Measurements from ENCODE around the gene FUS. TPM values are rescaled to one million over a fixed set of nuclear protein-coding genes. Genes with fewer than 3 reads are reported as not detected.
"Not testable (repeated sequence)": the region's sequence is repeated elsewhere in the genome, so short reads cannot be mapped to it uniquely, and the experiment has no call there.

FUS gene
- total RNA-seq, 1 experiment from 2014 or later: 14.4 TPM

- DNase-seq (ENCODE audit: low spot score): no peak
These were observed 7.2 kb downstream of the FUS start for GRCh38 chr16:31186930-31187807.

GRCh38 chr16:31187808-31188189 lies 7.9 kb downstream of the FUS start:
- no peak for DNase-seq (ENCODE audit: low spot score)

- DNase-seq (ENCODE audit: low spot score): no peak
These were observed 8.8 kb downstream of the FUS start for GRCh38 chr16:31188450-31189411.

DNA sequence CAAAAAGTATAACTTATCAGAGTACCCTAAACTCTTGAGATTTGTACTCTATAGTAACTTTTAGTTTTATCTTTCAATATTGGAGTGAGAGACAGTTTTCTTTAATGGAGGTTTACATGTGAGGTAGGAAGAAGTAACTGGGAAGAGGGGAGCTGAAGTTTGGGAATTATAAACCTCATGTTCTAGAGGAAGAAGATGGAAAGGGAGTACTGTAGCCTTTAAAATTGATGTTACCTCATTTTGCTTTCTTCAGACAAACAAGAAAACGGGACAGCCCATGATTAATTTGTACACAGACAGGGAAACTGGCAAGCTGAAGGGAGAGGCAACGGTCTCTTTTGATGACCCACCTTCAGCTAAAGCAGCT lies 9.5 kb downstream of the FUS start:
- DNase-seq (ENCODE audit: low spot score): no peak

DNA sequence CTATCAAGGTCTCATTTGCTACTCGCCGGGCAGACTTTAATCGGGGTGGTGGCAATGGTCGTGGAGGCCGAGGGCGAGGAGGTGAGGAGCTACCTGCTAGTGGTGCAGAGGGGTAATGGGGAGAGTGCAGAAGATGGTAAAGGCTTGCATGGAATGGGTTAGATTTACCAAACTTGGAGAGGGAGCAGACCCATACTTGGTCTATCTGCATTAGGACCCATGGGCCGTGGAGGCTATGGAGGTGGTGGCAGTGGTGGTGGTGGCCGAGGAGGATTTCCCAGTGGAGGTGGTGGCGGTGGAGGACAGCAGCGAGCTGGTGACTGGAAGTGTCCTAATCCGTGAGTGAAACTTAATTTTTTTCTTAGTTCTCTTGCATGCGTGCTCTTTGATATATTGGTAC lies 10.1 kb downstream of the FUS start:
- no peak for DNase-seq (ENCODE audit: low spot score)

GRCh38 chr16:31190818-31191444 lies 11.0 kb downstream of the FUS start:
- no peak for DNase-seq (ENCODE audit: low spot score)

GRCh38 chr16:31191697-31192428 lies 11.9 kb downstream of the FUS start:
- no peak for DNase-seq (ENCODE audit: low spot score)

DNA sequence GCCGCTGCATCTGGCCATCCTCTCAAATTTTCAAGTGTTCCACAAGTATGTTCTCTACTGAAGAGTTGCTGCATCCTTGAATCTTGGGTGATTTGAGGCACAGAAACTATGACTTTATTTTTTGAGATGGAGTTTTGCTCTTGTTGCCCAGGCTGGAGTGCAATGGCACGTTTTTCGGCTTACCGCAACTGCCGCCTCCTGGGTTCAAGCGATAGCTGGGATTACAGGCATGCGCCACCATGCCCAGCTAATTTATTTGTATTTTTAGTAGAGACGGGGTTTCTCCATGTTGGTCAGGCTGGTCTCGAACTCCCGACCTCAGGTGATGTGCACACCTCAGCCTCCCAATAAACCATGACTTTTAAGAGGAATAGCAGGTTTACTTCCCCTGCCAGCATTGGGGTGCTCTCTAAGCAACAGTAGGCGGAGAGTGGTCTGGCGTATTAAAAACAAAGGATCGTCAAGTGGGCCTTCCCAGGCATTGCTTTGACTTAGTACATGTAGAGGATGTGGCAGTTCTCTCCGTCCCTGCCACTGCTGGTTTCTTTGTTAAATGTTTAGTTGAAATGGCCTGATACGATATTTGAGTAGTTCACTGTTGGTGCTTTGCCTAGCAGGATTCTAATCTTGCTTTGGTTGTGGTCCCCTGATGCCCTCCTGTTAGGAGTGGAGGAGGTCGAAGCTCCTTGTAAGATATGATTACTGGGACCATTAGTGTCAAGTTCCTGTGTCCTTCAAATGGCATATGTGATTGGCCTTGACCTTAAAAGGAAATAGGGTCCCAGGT lies 13.1 kb downstream of the FUS start:
- DNase-seq (ENCODE audit: low spot score): no peak

DNA sequence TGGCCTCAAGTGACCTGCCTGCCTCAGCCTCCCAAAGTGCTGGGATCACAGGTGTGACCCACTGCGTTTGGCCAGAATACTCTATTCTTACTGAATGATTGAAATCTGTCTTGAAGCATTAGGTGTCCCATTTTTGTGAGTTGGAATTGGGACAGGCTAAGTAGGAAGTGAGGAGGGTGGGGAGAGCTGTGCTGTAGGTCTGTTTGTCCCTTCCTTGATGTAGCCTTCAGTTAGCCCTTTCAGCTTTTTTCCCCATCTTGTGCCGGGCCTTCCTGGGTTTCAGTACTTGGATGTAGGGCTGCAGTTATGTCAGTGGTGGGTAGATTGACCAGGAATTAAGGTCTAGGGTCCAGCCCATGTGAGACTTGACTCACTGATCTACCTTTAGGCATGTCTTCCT lies 13.9 kb downstream of the FUS start:
- no peak for DNase-seq (ENCODE audit: low spot score)

- no peak for DNase-seq (ENCODE audit: low spot score)
These were observed 15.0 kb downstream of the FUS start for GRCh38 chr16:31194898-31195297.

GRCh38 chr16:31195861-31196260 lies 15.9 kb downstream of the FUS start:
- DNase-seq (ENCODE audit: low spot score): not testable (repeated sequence)

DNA sequence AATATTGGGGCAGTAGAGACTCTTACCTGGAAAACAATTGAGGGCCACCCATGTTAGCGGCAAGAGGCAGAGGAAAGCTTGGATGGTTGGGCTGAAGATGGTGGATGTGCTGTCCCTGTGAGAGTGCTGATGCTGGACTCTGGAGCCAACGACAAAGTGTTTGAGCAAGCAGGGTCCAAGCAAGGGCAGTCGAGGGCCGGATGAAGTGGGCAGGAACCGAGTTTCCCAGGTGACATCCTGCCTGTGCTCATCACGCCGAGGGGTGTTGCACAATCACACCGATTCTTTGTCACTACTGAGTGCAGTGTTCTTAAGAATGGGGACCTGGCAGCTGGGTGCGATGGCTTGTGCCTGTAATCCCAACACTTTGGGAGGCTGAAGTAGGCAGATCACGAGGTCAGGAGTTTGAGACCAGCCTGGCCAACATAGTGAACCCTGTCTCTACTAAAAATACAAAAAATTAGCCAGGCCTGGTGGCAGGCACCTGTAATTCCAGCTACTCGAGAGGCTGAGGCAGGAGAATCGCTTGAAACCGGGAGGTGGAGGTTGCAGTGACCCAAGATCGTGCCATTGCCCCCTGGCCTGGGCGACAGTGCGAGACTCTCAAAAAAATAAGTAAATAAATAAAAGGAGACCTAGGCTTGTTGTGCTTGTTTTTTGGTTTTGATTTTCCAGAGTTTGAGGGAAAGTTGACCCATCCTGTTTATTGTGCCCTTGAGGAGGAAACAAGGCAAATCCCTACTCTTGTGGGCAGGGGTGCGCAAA lies 16.6 kb downstream of the FUS start:
- no peak for DNase-seq (ENCODE audit: low spot score)

DNA sequence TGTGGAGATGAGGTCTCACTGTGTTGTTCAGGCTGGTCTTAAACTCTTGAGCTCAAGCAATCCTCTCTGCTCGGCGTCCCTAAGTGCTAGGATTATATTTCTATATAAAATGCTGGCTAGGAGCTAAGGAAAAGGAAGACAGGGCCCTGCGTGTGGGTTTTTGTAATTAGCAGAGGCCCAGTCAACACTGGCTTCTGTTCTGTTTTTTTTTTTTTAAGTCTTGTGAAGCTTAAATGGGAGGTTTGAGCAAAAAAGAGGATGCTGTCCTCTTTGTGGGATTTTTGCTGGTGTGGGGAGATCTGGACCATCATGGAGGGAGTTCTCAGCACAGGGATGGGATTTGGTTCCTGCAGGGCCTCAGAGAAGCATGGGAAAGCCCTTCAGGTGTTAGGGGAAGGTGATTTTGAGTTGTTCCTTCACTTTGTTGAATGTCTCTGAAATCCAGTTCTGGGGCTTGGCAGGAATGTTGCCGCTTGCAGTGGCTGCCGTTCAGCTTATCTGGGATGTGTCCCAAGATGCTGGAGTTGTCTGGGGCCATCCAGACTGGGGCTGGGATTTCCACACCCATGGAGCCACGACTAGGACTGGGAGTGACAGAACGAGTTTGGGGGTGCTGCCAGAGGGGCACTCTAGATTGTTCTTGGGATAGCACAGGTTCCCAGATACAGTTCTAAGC lies 18.4 kb downstream of the FUS start:
- no peak for DNase-seq (ENCODE audit: low spot score)

DNA sequence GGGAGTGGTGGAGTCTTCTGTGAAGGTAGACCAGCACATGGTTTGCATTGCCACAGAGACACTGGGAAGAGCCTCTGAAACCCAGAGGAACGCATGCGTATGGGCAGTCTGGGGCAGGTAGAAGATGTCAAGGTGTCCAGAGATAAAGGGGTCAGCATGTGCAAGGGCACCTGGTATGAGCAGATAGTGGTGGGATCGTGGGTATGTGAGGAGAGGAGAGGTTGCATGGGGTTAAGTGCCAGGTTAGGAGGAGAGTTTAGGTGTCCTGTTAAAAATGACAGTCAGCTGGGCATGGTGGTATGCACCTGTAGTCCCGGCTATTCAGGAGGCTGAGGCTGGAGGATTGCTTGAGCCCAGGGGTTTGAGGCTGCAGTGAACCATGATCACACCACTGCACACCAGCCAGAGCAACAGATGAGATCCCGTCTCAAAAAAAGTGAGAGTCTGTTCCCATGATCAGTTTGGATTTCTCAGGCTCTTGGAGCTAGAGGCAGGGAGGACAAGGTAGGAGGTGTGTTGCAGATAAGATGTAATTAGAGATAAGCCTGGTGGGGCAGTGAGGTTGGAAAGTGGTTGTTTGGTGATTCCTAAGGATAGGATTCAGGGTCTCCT lies 19.6 kb downstream of the FUS start:
- no peak for DNase-seq (ENCODE audit: low spot score)

DNA sequence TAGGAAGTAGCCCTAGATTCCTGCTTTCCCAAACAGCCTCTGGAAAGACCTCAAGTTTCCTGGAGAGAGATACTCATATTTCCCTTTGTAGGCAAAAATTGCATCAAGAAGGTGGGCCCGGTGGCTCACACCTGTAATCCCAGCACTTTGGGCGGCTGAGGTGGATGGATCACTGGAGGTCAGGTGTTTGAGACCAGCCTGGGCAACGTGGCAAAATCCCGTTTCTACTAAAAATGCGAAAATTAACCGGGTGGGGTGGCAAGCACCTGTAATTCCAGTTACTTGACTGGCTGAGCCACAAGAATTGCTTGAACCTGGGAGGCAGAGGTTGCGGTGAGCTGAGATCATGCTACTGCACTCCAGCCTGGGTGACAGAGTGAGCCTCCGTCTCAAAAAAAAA lies 20.2 kb downstream of the FUS start:
- not testable (repeated sequence) for DNase-seq (ENCODE audit: low spot score)

DNA sequence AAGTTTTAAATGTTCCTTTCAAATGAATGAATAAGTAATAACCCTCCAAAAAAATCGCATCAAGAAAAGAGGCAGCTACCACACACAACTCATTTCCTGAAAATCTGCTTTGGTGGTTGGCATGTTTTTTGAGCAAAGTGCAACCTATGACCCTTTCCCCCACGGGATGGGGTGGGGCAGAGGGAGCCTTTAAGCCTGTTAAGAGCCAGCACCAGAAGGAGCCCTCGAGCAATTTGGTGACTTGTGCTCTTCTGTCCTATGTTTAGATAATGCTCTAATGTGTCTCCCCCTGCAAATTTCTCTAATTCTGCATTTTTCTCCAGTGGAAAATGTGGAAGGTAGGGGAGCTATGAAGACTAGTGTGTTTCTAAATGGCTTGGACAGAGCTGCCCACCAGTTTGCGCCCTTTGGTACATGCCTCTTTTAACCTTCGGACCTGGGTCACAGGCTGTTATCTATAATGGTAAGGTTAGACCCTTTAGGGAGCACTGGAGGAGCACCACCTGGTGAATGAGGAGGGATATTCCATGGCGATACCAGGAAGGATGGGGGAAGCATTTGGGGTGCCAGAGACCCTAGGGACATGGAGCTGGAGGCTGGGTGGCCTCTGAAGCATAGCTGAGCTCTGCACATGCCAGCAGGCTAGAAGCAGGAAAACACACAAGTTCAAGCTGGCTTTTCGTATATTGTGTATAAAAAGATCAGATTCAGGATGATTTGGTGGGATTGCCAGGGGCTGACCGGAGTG lies 21.1 kb downstream of the FUS start:
- DNase-seq (ENCODE audit: low spot score): no peak

GRCh38 chr16:31201582-31202413 lies 21.9 kb downstream of the FUS start:
- DNase-seq (ENCODE audit: low spot score): no peak

All from A172 (cell line).